ENCODE data around the gene RBM28. TPM values are rescaled to one million over a fixed set of nuclear protein-coding genes. Genes with fewer than 3 reads are reported as not detected.

The RBM28 gene
- total RNA-seq, 1 experiment from 2014 or later = 49.3 TPM

DNA sequence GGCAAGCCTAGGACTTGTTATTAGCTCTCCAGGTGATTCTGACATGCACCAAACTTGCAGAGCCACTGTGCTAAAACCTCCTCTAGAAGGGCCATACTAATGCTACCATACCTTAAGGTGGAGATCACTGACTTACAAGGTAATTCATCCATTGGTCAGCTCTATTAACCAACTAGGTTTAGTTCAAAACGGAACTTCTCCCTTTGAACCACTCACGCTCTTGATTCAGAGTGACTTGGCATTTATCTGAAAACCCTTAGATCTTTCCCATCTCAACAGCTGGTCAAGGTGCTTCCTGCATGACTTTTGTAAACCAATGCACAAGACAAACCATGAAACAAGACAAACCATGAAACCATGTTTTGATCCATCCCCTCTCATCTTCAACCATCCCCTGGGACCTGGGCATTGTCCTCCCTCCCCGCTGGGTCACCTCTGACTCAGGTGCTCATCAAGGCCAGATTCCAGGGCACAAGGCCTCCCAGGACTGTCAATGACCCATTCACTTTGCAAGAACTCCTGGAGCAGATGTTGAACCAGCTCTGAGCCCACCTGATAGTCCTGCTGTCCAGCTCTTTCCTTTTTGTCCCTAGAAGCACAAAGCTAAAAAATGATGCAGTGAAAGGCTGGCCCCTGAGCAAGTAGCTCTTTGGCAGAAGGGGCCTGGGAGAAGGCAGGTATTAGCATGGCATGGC is 47.3 kb upstream of the RBM28 start:
- no peaks in the 10 kb centered on the region for H3K9me3 Mint-ChIP-seq (ENCODE audit: low read depth, unreplicated experiment)
- no TSS peak for BruUV-seq (replicated peaks)
- peak overlapping the region; percentile 40 for H3K27ac Mint-ChIP-seq (ENCODE audit: unreplicated experiment)

DNA sequence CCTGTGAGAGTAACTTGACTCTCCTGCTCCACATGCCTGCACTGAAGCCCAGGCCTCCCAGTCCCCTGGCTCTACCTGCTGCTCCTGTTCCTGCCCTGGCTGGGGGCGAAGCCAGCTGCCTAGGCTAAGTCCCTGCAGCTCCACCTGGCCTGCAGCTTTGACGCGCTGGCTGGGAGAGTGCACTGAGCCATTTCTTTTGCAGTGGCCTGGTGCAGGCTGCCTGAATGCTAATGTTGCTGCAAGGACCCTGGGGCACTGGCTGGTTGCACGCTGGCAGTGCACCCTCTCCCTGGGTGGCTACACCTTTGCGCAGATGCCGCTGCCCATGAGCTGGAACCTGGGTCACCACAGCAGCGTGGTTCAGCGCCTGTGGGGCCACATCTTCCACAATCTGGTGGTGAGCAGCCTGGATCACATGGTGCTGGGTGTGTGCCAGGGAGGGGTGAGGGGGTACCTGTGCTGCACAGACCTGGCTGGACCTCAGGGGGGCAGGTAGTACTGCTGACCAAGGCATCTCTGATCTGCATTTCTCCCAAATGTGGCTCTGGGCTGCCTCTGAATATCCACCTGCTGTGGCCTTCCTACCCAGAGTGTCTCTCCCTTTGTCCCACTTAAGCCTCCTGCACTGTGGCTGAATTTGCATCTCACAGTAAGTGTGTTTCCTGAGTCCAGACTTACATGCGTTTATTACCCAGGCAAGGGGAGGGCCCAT is 46.1 kb upstream of the RBM28 start:
- DNase-seq = no peak
- H3K9me3 Mint-ChIP-seq (ENCODE audit: low read depth, unreplicated experiment) = no peaks in the 10 kb centered on the region
- H3K36me3 Mint-ChIP-seq (ENCODE audit: insufficient read depth, unreplicated experiment) = peaks cover 6% of the 10 kb centered on the region
- H3K4me3 Mint-ChIP-seq (ENCODE audit: low read depth, unreplicated experiment) = no peak overlapping the region
- peaks cover 27% of the 10 kb centered on the region for H3K27me3 Mint-ChIP-seq (ENCODE audit: unreplicated experiment)
- H3K4me1 Mint-ChIP-seq (ENCODE audit: low read depth, unreplicated experiment) = no peaks in the 10 kb centered on the region
- intact Hi-C loops (cut with micrococcal nuclease; ENCODE audit: unreplicated experiment) = no loop called here
- CTCF ChIA-PET = interaction anchor here (0.6 to 1.7 kb wide), 2 partner anchors 29 to 42 kb away, joined by 3 to 7 read pairs; no protein-coding TSS in a partner anchor
- no peak overlapping the region for H3K27ac Mint-ChIP-seq (ENCODE audit: unreplicated experiment)
- no TSS peak for BruUV-seq (replicated peaks)
- TF ChIP-seq, protein P1, sequence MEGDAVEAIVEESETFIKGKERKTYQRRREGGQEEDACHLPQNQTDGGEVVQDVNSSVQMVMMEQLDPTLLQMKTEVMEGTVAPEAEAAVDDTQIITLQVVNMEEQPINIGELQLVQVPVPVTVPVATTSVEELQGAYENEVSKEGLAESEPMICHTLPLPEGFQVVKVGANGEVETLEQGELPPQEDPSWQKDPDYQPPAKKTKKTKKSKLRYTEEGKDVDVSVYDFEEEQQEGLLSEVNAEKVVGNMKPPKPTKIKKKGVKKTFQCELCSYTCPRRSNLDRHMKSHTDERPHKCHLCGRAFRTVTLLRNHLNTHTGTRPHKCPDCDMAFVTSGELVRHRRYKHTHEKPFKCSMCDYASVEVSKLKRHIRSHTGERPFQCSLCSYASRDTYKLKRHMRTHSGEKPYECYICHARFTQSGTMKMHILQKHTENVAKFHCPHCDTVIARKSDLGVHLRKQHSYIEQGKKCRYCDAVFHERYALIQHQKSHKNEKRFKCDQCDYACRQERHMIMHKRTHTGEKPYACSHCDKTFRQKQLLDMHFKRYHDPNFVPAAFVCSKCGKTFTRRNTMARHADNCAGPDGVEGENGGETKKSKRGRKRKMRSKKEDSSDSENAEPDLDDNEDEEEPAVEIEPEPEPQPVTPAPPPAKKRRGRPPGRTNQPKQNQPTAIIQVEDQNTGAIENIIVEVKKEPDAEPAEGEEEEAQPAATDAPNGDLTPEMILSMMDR (IDR thresholded peaks at IDR 0.05; ENCODE audit: unreplicated experiment) = no peak

More for the DNA sequence above, 47.3 kb upstream of the RBM28 start:
- no peak for DNase-seq
- CTCF ChIA-PET = interaction anchor here (1.1 kb wide), 1 partner anchor 44 kb away, joined by 6 read pairs; no protein-coding TSS in a partner anchor
- H3K27me3 Mint-ChIP-seq (ENCODE audit: unreplicated experiment) = peaks cover 15% of the 10 kb centered on the region
- peaks cover 6% of the 10 kb centered on the region for H3K36me3 Mint-ChIP-seq (ENCODE audit: insufficient read depth, unreplicated experiment)
- no peak overlapping the region for H3K4me3 Mint-ChIP-seq (ENCODE audit: low read depth, unreplicated experiment)
- intact Hi-C loops (cut with micrococcal nuclease; ENCODE audit: unreplicated experiment) = no loop called here
- no peaks in the 10 kb centered on the region for H3K4me1 Mint-ChIP-seq (ENCODE audit: low read depth, unreplicated experiment)
- TF ChIP-seq, protein P1 (IDR thresholded peaks at IDR 0.05; ENCODE audit: unreplicated experiment) = no peak

DNA sequence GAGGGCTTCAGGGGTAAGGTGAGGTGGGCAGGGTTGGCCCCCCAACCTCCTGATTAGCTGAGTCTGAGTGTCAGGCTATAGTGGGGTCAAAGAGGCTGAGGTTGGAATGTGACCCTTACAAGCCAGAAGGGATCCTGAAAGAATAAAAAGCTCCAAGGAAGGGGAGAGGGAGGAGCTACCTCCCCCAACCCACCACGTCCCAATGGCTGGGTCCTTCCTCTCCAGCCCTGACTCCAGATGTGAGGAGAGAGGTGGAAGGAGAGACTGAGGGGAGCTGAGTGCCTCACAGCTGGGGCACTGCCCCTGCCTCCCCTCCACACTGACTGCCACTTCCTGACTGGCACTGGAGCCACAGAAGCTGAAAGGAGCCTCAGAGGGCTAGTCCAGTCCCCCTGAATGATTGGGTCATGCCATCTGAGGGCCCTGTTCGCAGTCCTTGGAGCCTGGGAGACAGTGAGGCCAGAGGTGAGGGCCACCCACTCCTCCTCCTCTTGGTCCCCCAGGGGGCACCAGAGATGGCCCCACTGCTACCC is 45.4 kb upstream of the RBM28 start:
- H3K4me3 Mint-ChIP-seq (ENCODE audit: low read depth, unreplicated experiment) = no peak overlapping the region
- no peak overlapping the region for H3K27ac Mint-ChIP-seq (ENCODE audit: unreplicated experiment)

DNA sequence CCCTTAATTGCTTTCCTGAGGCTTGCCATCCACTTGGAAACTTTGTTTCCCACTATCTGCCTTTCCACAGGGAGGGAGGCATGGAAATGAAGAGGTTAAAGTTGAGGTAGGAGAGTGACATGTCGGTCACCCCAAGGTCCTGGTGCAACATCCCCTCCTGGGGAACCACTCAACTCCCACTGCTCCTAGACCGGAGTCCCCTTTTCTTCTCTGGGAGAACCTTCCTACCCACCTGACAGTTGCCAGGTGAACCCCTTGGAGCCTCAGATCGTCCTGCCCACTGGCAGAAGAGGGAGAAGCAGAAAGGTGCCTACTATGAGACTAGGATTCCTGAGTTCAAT is 44.4 kb upstream of the RBM28 start:
- no peaks in the 10 kb centered on the region for H3K36me3 Mint-ChIP-seq (ENCODE audit: insufficient read depth, unreplicated experiment)
- intact Hi-C loops (cut with micrococcal nuclease; ENCODE audit: unreplicated experiment) = no loop called here
- no peaks in the 10 kb centered on the region for H3K4me1 Mint-ChIP-seq (ENCODE audit: low read depth, unreplicated experiment)
- TF ChIP-seq, protein P1 (IDR thresholded peaks at IDR 0.05; ENCODE audit: unreplicated experiment) = no peak
- no peak overlapping the region for H3K27ac Mint-ChIP-seq (ENCODE audit: unreplicated experiment)
- DNase-seq = no peak
- CTCF ChIA-PET = interaction anchor here (0.6 to 2.7 kb wide), 5 partner anchors 10 to 47 kb away, joined by 3 to 60 read pairs (median 4); partner anchors contain the start of gene RBM28
- no peaks in the 10 kb centered on the region for H3K9me3 Mint-ChIP-seq (ENCODE audit: low read depth, unreplicated experiment)
- H3K27me3 Mint-ChIP-seq (ENCODE audit: unreplicated experiment) = peaks cover 28% of the 10 kb centered on the region
- no peak overlapping the region for H3K4me3 Mint-ChIP-seq (ENCODE audit: low read depth, unreplicated experiment)
- BruUV-seq (replicated peaks) = no TSS peak

More for the DNA sequence above, 45.4 kb upstream of the RBM28 start:
- DNase-seq = no peak
- peaks cover 1% of the 10 kb centered on the region for H3K36me3 Mint-ChIP-seq (ENCODE audit: insufficient read depth, unreplicated experiment)
- H3K9me3 Mint-ChIP-seq (ENCODE audit: low read depth, unreplicated experiment) = no peaks in the 10 kb centered on the region
- TF ChIP-seq, protein P1 (IDR thresholded peaks at IDR 0.05; ENCODE audit: unreplicated experiment) = no peak
- peaks cover 28% of the 10 kb centered on the region for H3K27me3 Mint-ChIP-seq (ENCODE audit: unreplicated experiment)
- BruUV-seq (replicated peaks) = no TSS peak
- intact Hi-C loops (cut with micrococcal nuclease; ENCODE audit: unreplicated experiment) = no loop called here
- H3K4me1 Mint-ChIP-seq (ENCODE audit: low read depth, unreplicated experiment) = no peaks in the 10 kb centered on the region
- CTCF ChIA-PET = interaction anchor here (0.6 to 2.3 kb wide), 3 partner anchors 28 to 45 kb away, joined by 3 to 11 read pairs (median 7); partner anchors contain the start of gene RBM28
